ENCODE results near the gene CHP1. TPM values are rescaled to one million over a fixed set of nuclear protein-coding genes. Genes with fewer than 3 reads are reported as not detected.

The CHP1 gene
- total and polyA plus RNA-seq, 9 of the 15 experiments (the other 6 are each of a cell fraction or from before 2014, with no cell fraction given), result 31.7 to 83.4 (median 67.6) TPM

- H3K4me1 ChIP-seq (replicated peaks in 1 of 2; ENCODE audit: control insufficient read depth in 2 of 2, insufficient read depth in 2 of 2, low read length in 2 of 2), result peaks cover 8 to 12% of the 10 kb centered on the region in 2 experiments; a peak in 4 of 5 replicates
- H3K4me2 ChIP-seq (ENCODE audit: insufficient read depth, low read length), result peak overlapping the region; percentile 5; the same call in 1 of the 2 replicates
- intact Hi-C loops (cut with micrococcal nuclease) (no loop called here), in situ Hi-C loops (cut with MboI) (no loop called here)
- POLR2A ChIA-PET, result interaction anchor here (1.2 to 2.2 kb wide), 2 partner anchors 46 to 48 kb away, joined by 5 to 6 read pairs; partner anchors contain the start of genes NUSAP1 and OIP5
- H3K79me2 ChIP-seq (ENCODE audit: control insufficient read depth, insufficient read depth, low read length), result peaks cover 53% of the 10 kb centered on the region
- DNase-seq (ENCODE audit: extremely low read depth in 1 of 4, low spot score in 3 of 4) (no peak), ATAC-seq (no peak), FAIRE-seq (no peak)
- H3K36me3 ChIP-seq (ENCODE audit: control insufficient read depth, insufficient read depth, low read length), result peaks cover 68% of the 10 kb centered on the region
- whole genome bisulfite sequencing (ENCODE audit: insufficient coverage, low coverage, missing lambda C conversion rate), result 93% methylated on average over 6 of the region's 6 CpGs
- BruUV-seq (replicated peaks), result no TSS peak
- H3K4me3 ChIP-seq, result no peak overlapping the region
- peaks cover 4% of the 10 kb centered on the region; the same call in 1 of the 2 replicates for H4K20me1 ChIP-seq (replicated peaks; ENCODE audit: control insufficient read depth, insufficient read depth, low read length)
- CTCF ChIA-PET (ENCODE audit: low intra/inter-chr PET ratio), result no interaction called here
- H3K9me1 ChIP-seq (ENCODE audit: control insufficient read depth, insufficient read depth, low read length), result no peaks in the 10 kb centered on the region
- H3K27me3 ChIP-seq (ENCODE audit: control insufficient read depth in 2 of 2, insufficient read depth in 2 of 2, low read length in 2 of 2), result no peaks in the 10 kb centered on the region
- H2AFZ ChIP-seq (ENCODE audit: low read depth, low read length), result no peak overlapping the region
- H3K9me3 ChIP-seq (replicated peaks; ENCODE audit: control insufficient read depth, insufficient read depth, low read depth, low read length), result no peaks in the 10 kb centered on the region
- TF ChIP-seq HOXB6 (CRISPR knock-in tag; IDR thresholded peaks at IDR 0.05; ENCODE audit: borderline replicate concordance) (no peak), CEBPB (tag; IDR thresholded peaks at IDR 0.05) (peak; percentile 94), CREB1 (IDR thresholded peaks at IDR 0.05) (no peak), CREB1 (CRISPR knock-in tag; IDR thresholded peaks at IDR 0.05) (no peak), TRIM24 (IDR thresholded peaks at IDR 0.05) (peak in 1 of 2 experiments; percentile 30; a peak in 1 of 4 replicates), LEF1 (IDR thresholded peaks at IDR 0.05) (no peak), SMARCB1 (IDR thresholded peaks at IDR 0.05; ENCODE audit: insufficient read length, low read depth) (no peak), TAF9B (IDR thresholded peaks at IDR 0.05; ENCODE audit: partially characterized antibody) (no peak), CEBPG (CRISPR knock-in tag; IDR thresholded peaks at IDR 0.05) (peak; percentile 53), CEBPG (tag; conservative IDR thresholded peaks at IDR 0.05 in 1 of 2, IDR thresholded peaks at IDR 0.05 in 1 of 2) (peak; percentile 75 to 88), RBFOX2 (IDR thresholded peaks at IDR 0.05; ENCODE audit: low read depth, low read length) (peak; percentile 51)
- TF ChIP-seq, protein P1, sequence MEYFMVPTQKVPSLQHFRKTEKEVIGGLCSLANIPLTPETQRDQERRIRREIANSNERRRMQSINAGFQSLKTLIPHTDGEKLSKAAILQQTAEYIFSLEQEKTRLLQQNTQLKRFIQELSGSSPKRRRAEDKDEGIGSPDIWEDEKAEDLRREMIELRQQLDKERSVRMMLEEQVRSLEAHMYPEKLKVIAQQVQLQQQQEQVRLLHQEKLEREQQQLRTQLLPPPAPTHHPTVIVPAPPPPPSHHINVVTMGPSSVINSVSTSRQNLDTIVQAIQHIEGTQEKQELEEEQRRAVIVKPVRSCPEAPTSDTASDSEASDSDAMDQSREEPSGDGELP (CRISPR knock-in tag; IDR thresholded peaks at IDR 0.05; ENCODE audit: borderline replicate concordance), result 0 out of 2 replicates have a peak, but pooled peaks have one; percentile 5
- no peak overlapping the region for H3K9ac ChIP-seq (ENCODE audit: insufficient read depth in 1 of 2, low read depth in 2 of 2, low read length in 2 of 2)
- H3K27ac ChIP-seq (ENCODE audit: extremely low read depth, low read depth, low read length), result no peak overlapping the region; the same call in 2 of the 3 replicates
These were observed 55.7 kb downstream of the CHP1 start for GRCh38 chr15:41286665-41287333.

Data from K562 (cell line).